Right cardiac atrium (tissue), 5 donors: ENCODE data around the gene SLC22A7. TPM values are rescaled to one million over a fixed set of nuclear protein-coding genes. Genes with fewer than 3 reads are reported as not detected.
"Not testable (repeated sequence)": the region's sequence is repeated elsewhere in the genome, so short reads cannot be mapped to it uniquely, and the experiment has no call there.

Source experiments
- ATAC-seq, 2 donors: fragments of 200-7000 bp; cut with Tn5 transposase; one replicate each; pipeline versions ENCODE4 v1.8.0 to v1.9.1; 2020; ENCODE audit warnings: moderate library complexity in 2 of 2, mild to moderate bottlenecking in 1 of 2
- DNase-seq, 3 donors: peaks; one replicate each; pipeline ENCODE4 v3.0.0-alpha.2; 2020
- H3K27ac ChIP-seq: one replicate; pipeline ENCODE4 v1.5.1; 2013; ENCODE audit warnings: mild to moderate bottlenecking, low read length, control low read depth, moderate library complexity
- H3K27me3 ChIP-seq: one replicate; pipeline ENCODE4 v1.6.1; 2013; ENCODE audit not compliant: control insufficient read depth, insufficient read depth
- H3K4me1 ChIP-seq: one replicate; pipeline ENCODE4 v1.6.1; 2013; ENCODE audit warnings: low read length; ENCODE audit not compliant: control insufficient read depth, insufficient read depth
- H3K4me3 ChIP-seq: one replicate; pipeline ENCODE4 v1.5.1; 2013; ENCODE audit warnings: low read length, control low read depth
- H3K9me3 ChIP-seq: one replicate; pipeline ENCODE4 v1.6.1; 2013; ENCODE audit warnings: low read length; ENCODE audit not compliant: control insufficient read depth
- whole genome bisulfite sequencing: extraction: QIAGEN DNeasy Blood & Tissue Kit; methylation state at CpG from one replicate; pipeline ENCODE4 v1.1.7; 2013; 5-methylcytosine and 5-hydroxymethylcytosine counted together
- intact Hi-C, 4 donors: fragments of 100-400 bp; cut with DNase I; formaldehyde crosslinking; loops; one replicate each; pipeline versions ENCODE4 v1.11.0 to v1.14.0; 2022 to 2023
- polyA plus RNA-seq: library from polyadenylated mRNA; stranded (reverse); fragments of 200-250 nt; gene quantifications from one replicate; pipeline ENCODE4 v1.2.3, GENCODE V29; 2013
- total RNA-seq, 4 donors: library from RNA; stranded (reverse); fragmentation: NEBNext Ultra II Directional; extraction: Animal tissue kit (Norgen Biotek cat#: 25700); gene quantifications; one replicate each; pipeline ENCODE4 v1.2.1, GENCODE V29; 2021
- donor health status: healthy with polysubstance abuse.
- donor health status: DM: no; HTN: yes; CAD: no.
- donor health status: DM: no; HTN: no; CAD: no.
- donor health status: DM: no; HTN: yes; CAD: no; lungs with severe emphysema.
- donor health status: DM: yes; HTN: yes; CAD: no.

Gene SLC22A7
- total and polyA plus RNA-seq, 5 donors, result not detected

GRCh38 chr6:43328528-43328927, 30.5 kb downstream of the SLC22A7 start:
- DNase-seq (peak in 2 of 3 donors; percentile 59 to 63), ATAC-seq (peak; percentile 82 to 90)
- intact Hi-C loops, result loop anchor here in 1 of 4 donors (5.0 kb wide), 1 partner anchor 61 kb away; no protein-coding TSS in a partner anchor
- H3K9me3 ChIP-seq, result no peaks in the 10 kb centered on the region
- H3K4me3 ChIP-seq, result no peak overlapping the region
- no peaks in the 10 kb centered on the region for H3K4me1 ChIP-seq
- no peaks in the 10 kb centered on the region for H3K27me3 ChIP-seq
- WGBS, result 23% methylated on average over 1 of the region's 1 CpG
- peak overlapping the region; percentile 18 for H3K27ac ChIP-seq

GRCh38 chr6:43331470-43331869, 33.4 kb downstream of the SLC22A7 start:
- Histone ChIP-seq H3K27me3 (no peaks in the 10 kb centered on the region), H3K4me3 (no peak overlapping the region), H3K27ac (no peak overlapping the region), H3K9me3 (no peaks in the 10 kb centered on the region), H3K4me1 (no peaks in the 10 kb centered on the region)
- 77% methylated on average over 1 of the region's 1 CpG for WGBS
- DNase-seq, result no peak
- intact Hi-C loops, result loop anchor here in 2 of 4 donors (10.0 kb wide), 1 partner anchor 67 kb away; no protein-coding TSS in a partner anchor
- no peak for ATAC-seq

GRCh38 chr6:43331891-43332290, 33.8 kb downstream of the SLC22A7 start:
- no peaks in the 10 kb centered on the region for H3K27me3 ChIP-seq
- intact Hi-C loops, result loop anchor here in 2 of 4 donors (10.0 kb wide), 1 partner anchor 67 kb away; no protein-coding TSS in a partner anchor

GRCh38 chr6:43334466-43335095, 36.5 kb downstream of the SLC22A7 start:
- no peak overlapping the region for H3K27ac ChIP-seq
- DNase-seq (no peak), ATAC-seq (peak; percentile 68 to 77)
- H3K4me3 ChIP-seq, result no peak overlapping the region
- no peaks in the 10 kb centered on the region for H3K27me3 ChIP-seq
- 29% methylated on average over 2 of the region's 2 CpGs for WGBS
- intact Hi-C loops, result loop anchor here (5.0 to 10.0 kb wide), 2 partner anchors 70 to 72 kb away; no protein-coding TSS in a partner anchor
- H3K9me3 ChIP-seq, result no peaks in the 10 kb centered on the region
- no peaks in the 10 kb centered on the region for H3K4me1 ChIP-seq

More at GRCh38 chr6:43331891-43332290, 33.8 kb downstream of the SLC22A7 start:
- no peak overlapping the region for H3K27ac ChIP-seq
- DNase-seq (no peak), ATAC-seq (no peak)
- no peak overlapping the region for H3K4me3 ChIP-seq
- no peaks in the 10 kb centered on the region for H3K9me3 ChIP-seq
- H3K4me1 ChIP-seq, result no peaks in the 10 kb centered on the region
- WGBS, result 73% methylated on average over 4 of the region's 4 CpGs

GRCh38 chr6:43335469-43335868, 37.4 kb downstream of the SLC22A7 start:
- no peak overlapping the region for H3K27ac ChIP-seq
- no peak overlapping the region for H3K4me3 ChIP-seq
- intact Hi-C loops, result loop anchor here (5.0 to 10.0 kb wide), 2 partner anchors 71 to 73 kb away; no protein-coding TSS in a partner anchor
- no peak for ATAC-seq
- no peaks in the 10 kb centered on the region for H3K27me3 ChIP-seq
- H3K4me1 ChIP-seq, result no peaks in the 10 kb centered on the region
- H3K9me3 ChIP-seq, result no peaks in the 10 kb centered on the region
- no peak for DNase-seq
- 90% methylated on average over 3 of the region's 3 CpGs for WGBS

- Histone ChIP-seq H3K4me1 (no peaks in the 10 kb centered on the region), H3K27ac (no peak overlapping the region), H3K9me3 (no peaks in the 10 kb centered on the region), H3K4me3 (no peak overlapping the region), H3K27me3 (no peaks in the 10 kb centered on the region)
- WGBS, result 37% methylated on average over 3 of the region's 3 CpGs
- ATAC-seq (no peak), DNase-seq (no peak)
- intact Hi-C loops, result loop anchor here (5.0 to 10.0 kb wide), 2 partner anchors 72 to 74 kb away; no protein-coding TSS in a partner anchor
Observed at GRCh38 chr6:43336382-43336781, 38.3 kb downstream of the SLC22A7 start.

GRCh38 chr6:43338243-43338642, 40.2 kb downstream of the SLC22A7 start:
- ATAC-seq, result no peak
- H3K4me3 ChIP-seq, result no peak overlapping the region
- H3K27ac ChIP-seq, result no peak overlapping the region
- H3K4me1 ChIP-seq, result no peaks in the 10 kb centered on the region
- intact Hi-C loops, result loop anchor here (5.0 to 10.0 kb wide), 2 partner anchors 73 to 76 kb away; no protein-coding TSS in a partner anchor
- no peaks in the 10 kb centered on the region for H3K27me3 ChIP-seq
- no peak for DNase-seq
- H3K9me3 ChIP-seq, result no peaks in the 10 kb centered on the region

GRCh38 chr6:43339168-43339567, 41.1 kb downstream of the SLC22A7 start:
- H3K9me3 ChIP-seq, result no peaks in the 10 kb centered on the region
- H3K27ac ChIP-seq, result no peak overlapping the region
- intact Hi-C loops, result loop anchor here (5.0 to 10.0 kb wide), 2 partner anchors 74 to 77 kb away; no protein-coding TSS in a partner anchor
- H3K4me1 ChIP-seq, result no peaks in the 10 kb centered on the region
- H3K27me3 ChIP-seq, result no peaks in the 10 kb centered on the region
- H3K4me3 ChIP-seq, result no peak overlapping the region
- ATAC-seq, result no peak
- DNase-seq, result no peak
- WGBS, result 88% methylated on average over 4 of the region's 4 CpGs

GRCh38 chr6:43346243-43346642, 48.2 kb downstream of the SLC22A7 start:
- H3K27ac ChIP-seq, intact Hi-C loops, H3K4me3 ChIP-seq, H3K9me3 ChIP-seq, H3K4me1 ChIP-seq, H3K27me3 ChIP-seq, ATAC-seq, DNase-seq: not testable (repeated sequence)
- 96% methylated on average over 11 of the region's 11 CpGs for WGBS

- ATAC-seq, result no peak
- intact Hi-C loops, result no loop called here
- H3K4me1 ChIP-seq, result no peaks in the 10 kb centered on the region
- WGBS, result 76% methylated on average over 3 of the region's 3 CpGs
- no peak for DNase-seq
- H3K4me3 ChIP-seq, result no peak overlapping the region
- no peaks in the 10 kb centered on the region for H3K9me3 ChIP-seq
- no peaks in the 10 kb centered on the region for H3K27me3 ChIP-seq
- H3K27ac ChIP-seq, result no peak overlapping the region
Observed at GRCh38 chr6:43347021-43347420, 49.0 kb downstream of the SLC22A7 start.

- DNase-seq (no peak), ATAC-seq (no peak)
- Histone ChIP-seq H3K27ac (no peak overlapping the region), H3K4me1 (no peaks in the 10 kb centered on the region), H3K4me3 (no peak overlapping the region), H3K9me3 (no peaks in the 10 kb centered on the region), H3K27me3 (no peaks in the 10 kb centered on the region)
- WGBS, result 88% methylated on average over 3 of the region's 3 CpGs
- intact Hi-C loops, result no loop called here
Observed at GRCh38 chr6:43347444-43347843, 49.4 kb downstream of the SLC22A7 start.
